Body of pancreas (tissue), 4 donors: Measurements from ENCODE around the gene THADA.

Source experiments
- CTCF ChIP-seq, 7 experiments: fragments of 450-650 bp in 4 of 7; fragments of 200-600 bp in 3 of 7; sonication (generic) in 3 of 7; IDR thresholded peaks; one replicate each; pipeline ENCODE4 v1.5.1; 2016 to 2019; ENCODE audit warnings: antibody characterized with exemption in 7 of 7
- POLR2A ChIP-seq, 3 donors: fragments of 450-650 bp; IDR thresholded peaks; one replicate each; pipeline ENCODE4 v1.6.1; 2016; ENCODE audit warnings: antibody characterized with exemption in 3 of 3, mild to moderate bottlenecking in 2 of 3

- peak in 2 of 3 donors; percentile 39 to 44 for TF ChIP-seq POLR2A (IDR thresholded peaks at IDR 0.05)
- no peak for TF ChIP-seq CTCF (IDR thresholded peaks at IDR 0.05)
Observed at GRCh38 chr2:43199492-43200488, 396.0 kb downstream of the THADA start.
